ENCODE measurements around the gene ARHGAP19.

ARHGAP19 gene

DNA sequence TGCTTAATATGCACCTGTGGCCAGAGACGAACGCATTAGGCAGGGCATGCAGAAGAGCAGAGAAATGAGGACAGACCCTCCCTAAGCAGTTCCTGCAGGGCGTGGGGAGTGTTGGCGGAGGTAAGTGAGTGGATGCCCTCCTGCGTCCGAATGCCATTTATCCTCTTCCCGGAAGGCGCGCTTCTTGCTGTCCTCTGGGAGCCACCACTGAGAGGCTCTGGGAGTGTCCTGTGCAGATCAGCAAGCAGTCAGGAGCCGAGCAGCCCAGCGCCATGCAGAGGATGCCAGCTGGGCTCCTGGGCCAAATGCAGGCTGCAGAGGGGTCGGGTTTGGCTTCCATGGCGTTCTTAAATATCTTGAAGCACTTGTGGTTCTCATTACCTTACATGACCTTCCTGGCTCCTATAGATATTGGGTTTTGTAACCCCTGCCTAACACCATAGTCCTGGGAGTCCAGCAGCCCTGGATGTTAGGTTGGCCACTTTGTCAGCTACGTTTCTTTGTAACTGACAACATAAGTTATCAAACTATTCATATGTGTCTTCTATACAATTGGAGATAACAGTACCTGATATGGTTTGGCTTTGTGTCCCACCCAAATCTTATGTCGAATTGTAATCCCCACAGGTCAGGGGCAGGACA, 76.7 kb downstream of the ARHGAP19 start:
- Histone ChIP-seq H3K27me3 (ENCODE audit: insufficient read depth, poor library complexity, severe bottlenecking) (no peaks in the 10 kb centered on the region), H3K4me3 (replicated peaks; ENCODE audit: insufficient read depth, low read length) (no peak overlapping the region), H3K27ac (replicated peaks) (no peak overlapping the region)
- DNase-seq (ENCODE audit: low read depth in 1 of 2, low spot score in 1 of 2) = no peak
- TF ChIP-seq CTCF (IDR thresholded peaks at IDR 0.05; ENCODE audit: insufficient read depth, low read length) (no peak), GABPA (IDR thresholded peaks at IDR 0.05; ENCODE audit: low read depth) (no peak), POLR2AphosphoS5 (IDR thresholded peaks at IDR 0.05; ENCODE audit: low read depth) (no peak), SPI1 (IDR thresholded peaks at IDR 0.05; ENCODE audit: borderline replicate concordance, low read depth) (no peak)
- TF ChIP-seq, protein P1, sequence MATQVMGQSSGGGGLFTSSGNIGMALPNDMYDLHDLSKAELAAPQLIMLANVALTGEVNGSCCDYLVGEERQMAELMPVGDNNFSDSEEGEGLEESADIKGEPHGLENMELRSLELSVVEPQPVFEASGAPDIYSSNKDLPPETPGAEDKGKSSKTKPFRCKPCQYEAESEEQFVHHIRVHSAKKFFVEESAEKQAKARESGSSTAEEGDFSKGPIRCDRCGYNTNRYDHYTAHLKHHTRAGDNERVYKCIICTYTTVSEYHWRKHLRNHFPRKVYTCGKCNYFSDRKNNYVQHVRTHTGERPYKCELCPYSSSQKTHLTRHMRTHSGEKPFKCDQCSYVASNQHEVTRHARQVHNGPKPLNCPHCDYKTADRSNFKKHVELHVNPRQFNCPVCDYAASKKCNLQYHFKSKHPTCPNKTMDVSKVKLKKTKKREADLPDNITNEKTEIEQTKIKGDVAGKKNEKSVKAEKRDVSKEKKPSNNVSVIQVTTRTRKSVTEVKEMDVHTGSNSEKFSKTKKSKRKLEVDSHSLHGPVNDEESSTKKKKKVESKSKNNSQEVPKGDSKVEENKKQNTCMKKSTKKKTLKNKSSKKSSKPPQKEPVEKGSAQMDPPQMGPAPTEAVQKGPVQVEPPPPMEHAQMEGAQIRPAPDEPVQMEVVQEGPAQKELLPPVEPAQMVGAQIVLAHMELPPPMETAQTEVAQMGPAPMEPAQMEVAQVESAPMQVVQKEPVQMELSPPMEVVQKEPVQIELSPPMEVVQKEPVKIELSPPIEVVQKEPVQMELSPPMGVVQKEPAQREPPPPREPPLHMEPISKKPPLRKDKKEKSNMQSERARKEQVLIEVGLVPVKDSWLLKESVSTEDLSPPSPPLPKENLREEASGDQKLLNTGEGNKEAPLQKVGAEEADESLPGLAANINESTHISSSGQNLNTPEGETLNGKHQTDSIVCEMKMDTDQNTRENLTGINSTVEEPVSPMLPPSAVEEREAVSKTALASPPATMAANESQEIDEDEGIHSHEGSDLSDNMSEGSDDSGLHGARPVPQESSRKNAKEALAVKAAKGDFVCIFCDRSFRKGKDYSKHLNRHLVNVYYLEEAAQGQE (IDR thresholded peaks at IDR 0.05; ENCODE audit: insufficient replicate concordance, low read depth) = no peak

GRCh38 chr10:97213431-97213830, 79.0 kb downstream of the ARHGAP19 start:
- TF ChIP-seq, protein P1 (IDR thresholded peaks at IDR 0.05; ENCODE audit: insufficient replicate concordance, low read depth) = no peak
- TF ChIP-seq CTCF (IDR thresholded peaks at IDR 0.05; ENCODE audit: insufficient read depth, low read length) (no peak), SPI1 (IDR thresholded peaks at IDR 0.05; ENCODE audit: borderline replicate concordance, low read depth) (no peak), GABPA (IDR thresholded peaks at IDR 0.05; ENCODE audit: low read depth) (no peak), POLR2AphosphoS5 (IDR thresholded peaks at IDR 0.05; ENCODE audit: low read depth) (no peak)
- H3K27me3 ChIP-seq (ENCODE audit: insufficient read depth, poor library complexity, severe bottlenecking) = no peaks in the 10 kb centered on the region
- DNase-seq (ENCODE audit: low read depth in 1 of 2, low spot score in 1 of 2) = no peak
- no peak overlapping the region for H3K4me3 ChIP-seq (replicated peaks; ENCODE audit: insufficient read depth, low read length)
- no peak overlapping the region for H3K27ac ChIP-seq (replicated peaks)

GRCh38 chr10:97211229-97211628, 81.2 kb downstream of the ARHGAP19 start:
- no peak for DNase-seq (ENCODE audit: low read depth in 1 of 2, low spot score in 1 of 2)
- no peaks in the 10 kb centered on the region for H3K27me3 ChIP-seq (ENCODE audit: insufficient read depth, poor library complexity, severe bottlenecking)
- H3K27ac ChIP-seq (replicated peaks) = no peak overlapping the region
- TF ChIP-seq CTCF (IDR thresholded peaks at IDR 0.05; ENCODE audit: insufficient read depth, low read length) = no peak
- TF ChIP-seq, protein P1 (IDR thresholded peaks at IDR 0.05; ENCODE audit: insufficient replicate concordance, low read depth) = no peak
- TF ChIP-seq POLR2AphosphoS5 (IDR thresholded peaks at IDR 0.05; ENCODE audit: low read depth) = no peak
- no peak for TF ChIP-seq SPI1 (IDR thresholded peaks at IDR 0.05; ENCODE audit: borderline replicate concordance, low read depth)
- no peak for TF ChIP-seq GABPA (IDR thresholded peaks at IDR 0.05; ENCODE audit: low read depth)
- no peak overlapping the region for H3K4me3 ChIP-seq (replicated peaks; ENCODE audit: insufficient read depth, low read length)
